Fibroblast of mammary gland (primary cell): ENCODE data around the gene CRYBA1.
A peak's percentile ranks its signal among the peaks of the same experiment; 100 is the strongest.

Experiments used
- DNase-seq: peaks from one replicate; pipeline ENCODE4 v3.0.0-alpha.2; 2010; ENCODE audit warnings: low read depth
- H3K4me3 ChIP-seq: 2 replicates; pipeline ENCODE4 v1.5.1; 2011; ENCODE audit warnings: low read depth, mild to moderate bottlenecking, low read length, moderate library complexity; ENCODE audit not compliant: control insufficient read depth
- TF ChIP-seq, protein P1 (sequence below): conservative IDR thresholded peaks from 2 replicates; pipeline ENCODE4 v1.5.1; 2011; ENCODE audit warnings: low read depth, low read length, inconsistent platforms; ENCODE audit not compliant: control insufficient read depth, insufficient read depth

The CRYBA1 gene

DNA sequence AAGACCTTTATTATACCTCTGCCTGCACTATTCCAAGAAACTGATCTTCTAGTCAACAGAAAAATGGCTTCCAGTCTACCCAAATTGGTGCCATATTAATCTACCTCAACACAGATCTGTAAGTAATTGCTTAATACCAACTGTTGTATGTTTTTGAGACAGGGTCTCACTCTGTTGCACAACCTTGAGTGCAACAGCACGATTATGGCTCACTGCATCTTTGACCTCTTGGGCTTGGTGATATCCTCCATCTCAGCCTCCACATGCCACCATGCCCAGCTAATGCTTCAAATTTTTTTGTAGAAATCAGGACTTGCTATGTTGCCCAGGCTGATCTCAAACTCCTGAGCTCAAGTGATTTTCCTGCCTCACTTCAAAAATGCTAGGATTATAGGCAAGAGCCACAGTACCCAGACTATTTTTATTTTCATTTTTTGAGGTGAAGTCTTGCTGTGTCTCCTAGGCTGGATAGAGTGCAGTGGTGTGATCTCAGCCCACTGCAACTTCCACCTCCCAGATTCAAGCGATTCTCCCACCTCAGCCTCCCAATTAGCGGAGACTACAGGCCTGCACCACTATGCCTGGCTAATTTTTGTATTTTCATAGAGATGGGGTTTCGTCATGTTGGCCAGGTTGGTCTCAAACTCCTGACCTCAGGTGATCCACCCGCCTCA is 32.9 kb downstream of the CRYBA1 start:
- no peak for DNase-seq
- no peak overlapping the region for H3K4me3 ChIP-seq
- TF ChIP-seq, protein P1, sequence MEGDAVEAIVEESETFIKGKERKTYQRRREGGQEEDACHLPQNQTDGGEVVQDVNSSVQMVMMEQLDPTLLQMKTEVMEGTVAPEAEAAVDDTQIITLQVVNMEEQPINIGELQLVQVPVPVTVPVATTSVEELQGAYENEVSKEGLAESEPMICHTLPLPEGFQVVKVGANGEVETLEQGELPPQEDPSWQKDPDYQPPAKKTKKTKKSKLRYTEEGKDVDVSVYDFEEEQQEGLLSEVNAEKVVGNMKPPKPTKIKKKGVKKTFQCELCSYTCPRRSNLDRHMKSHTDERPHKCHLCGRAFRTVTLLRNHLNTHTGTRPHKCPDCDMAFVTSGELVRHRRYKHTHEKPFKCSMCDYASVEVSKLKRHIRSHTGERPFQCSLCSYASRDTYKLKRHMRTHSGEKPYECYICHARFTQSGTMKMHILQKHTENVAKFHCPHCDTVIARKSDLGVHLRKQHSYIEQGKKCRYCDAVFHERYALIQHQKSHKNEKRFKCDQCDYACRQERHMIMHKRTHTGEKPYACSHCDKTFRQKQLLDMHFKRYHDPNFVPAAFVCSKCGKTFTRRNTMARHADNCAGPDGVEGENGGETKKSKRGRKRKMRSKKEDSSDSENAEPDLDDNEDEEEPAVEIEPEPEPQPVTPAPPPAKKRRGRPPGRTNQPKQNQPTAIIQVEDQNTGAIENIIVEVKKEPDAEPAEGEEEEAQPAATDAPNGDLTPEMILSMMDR, result no peak

DNA sequence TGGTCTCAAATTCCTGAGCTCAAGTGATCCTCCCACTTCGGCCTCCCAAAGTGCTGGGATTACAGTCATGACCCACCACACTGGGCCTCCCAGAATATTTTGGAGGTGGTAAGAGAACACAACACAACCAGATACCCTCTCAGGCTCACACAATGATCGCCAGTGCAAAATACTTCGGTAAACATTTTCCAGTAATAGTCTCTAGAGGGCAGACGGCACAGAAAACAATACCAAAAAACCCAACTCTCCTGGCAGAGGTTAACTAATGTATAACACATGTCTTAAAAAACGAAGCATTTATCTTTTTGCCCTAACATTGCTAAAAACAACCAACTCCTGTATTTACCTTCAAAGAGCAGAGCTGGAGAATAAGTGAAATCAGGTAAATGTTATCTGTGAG is 36.8 kb downstream of the CRYBA1 start:
- DNase-seq, result peak; percentile 40
- no peak overlapping the region for H3K4me3 ChIP-seq
- TF ChIP-seq, protein P1, result peak; percentile 33

DNA sequence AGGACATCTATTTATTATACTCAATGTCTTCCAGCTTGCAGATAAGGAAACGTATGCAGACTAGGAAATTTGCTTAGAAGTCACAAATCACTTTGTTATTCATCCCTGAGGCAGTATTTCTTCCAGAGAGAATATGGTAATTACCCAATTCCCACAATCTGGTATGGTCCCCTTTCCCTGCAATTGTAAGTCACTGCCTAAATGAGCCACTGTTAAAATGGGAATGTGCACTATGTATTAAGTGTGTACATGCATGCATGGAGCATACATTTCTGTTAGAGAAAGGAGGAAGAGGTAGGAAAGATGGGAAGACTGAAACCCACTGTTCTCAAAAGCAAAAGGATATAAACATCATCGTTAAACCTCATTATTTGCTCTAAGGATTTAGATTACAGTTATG is 37.3 kb downstream of the CRYBA1 start:
- no peak for DNase-seq
- TF ChIP-seq, protein P1, result no peak
- H3K4me3 ChIP-seq, result no peak overlapping the region

DNA sequence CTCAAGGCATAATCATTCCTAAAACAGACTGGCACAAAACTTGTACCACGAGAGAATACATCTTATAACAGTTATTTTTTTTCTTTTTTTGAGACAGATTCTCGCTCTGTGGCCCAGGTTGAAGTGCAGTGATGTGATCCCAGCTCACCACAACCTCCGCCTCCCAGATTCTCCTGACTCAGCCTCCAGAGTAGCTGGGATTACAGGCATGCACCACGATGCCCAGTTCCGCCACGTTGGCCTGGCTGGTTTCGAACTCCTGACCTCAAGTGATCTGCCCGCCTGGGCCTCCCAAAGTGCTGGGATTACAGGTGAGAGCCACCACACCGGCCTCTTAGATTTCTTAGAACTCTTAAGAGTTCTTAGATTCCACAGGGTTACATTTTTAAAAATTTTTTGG is 43.2 kb downstream of the CRYBA1 start:
- DNase-seq, result no peak
- H3K4me3 ChIP-seq, result no peak overlapping the region
- TF ChIP-seq, protein P1, result no peak

DNA sequence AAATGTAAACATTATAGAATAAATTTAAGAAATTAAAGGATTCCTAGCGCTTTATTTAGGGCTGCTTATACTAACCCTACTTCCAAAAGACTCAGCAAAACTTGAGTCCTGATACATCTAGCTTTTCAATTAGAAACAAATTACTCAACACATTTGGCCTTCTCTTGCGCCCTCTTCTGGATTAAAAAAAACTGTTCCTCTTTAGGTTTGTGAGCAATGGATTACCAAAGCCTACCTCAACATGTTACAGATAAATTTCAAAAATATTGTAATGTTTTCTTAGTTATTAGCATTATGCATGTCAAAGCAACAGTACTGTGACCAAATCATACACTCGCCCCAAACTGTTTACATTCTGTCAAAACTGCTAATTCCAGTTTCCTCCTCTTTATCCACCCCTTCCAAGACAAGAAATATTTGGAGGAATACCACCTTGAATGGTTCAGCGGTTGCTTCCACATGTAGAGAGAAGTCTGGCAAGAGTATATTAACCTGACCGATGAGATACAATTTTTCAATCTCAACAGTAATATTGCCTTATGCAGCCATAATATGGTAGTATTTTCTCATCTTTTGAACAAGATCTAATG is 44.6 kb downstream of the CRYBA1 start:
- DNase-seq, result peak; percentile 82
- TF ChIP-seq, protein P1, result peak; percentile 72
- peak overlapping the region; percentile 86 for H3K4me3 ChIP-seq

DNA sequence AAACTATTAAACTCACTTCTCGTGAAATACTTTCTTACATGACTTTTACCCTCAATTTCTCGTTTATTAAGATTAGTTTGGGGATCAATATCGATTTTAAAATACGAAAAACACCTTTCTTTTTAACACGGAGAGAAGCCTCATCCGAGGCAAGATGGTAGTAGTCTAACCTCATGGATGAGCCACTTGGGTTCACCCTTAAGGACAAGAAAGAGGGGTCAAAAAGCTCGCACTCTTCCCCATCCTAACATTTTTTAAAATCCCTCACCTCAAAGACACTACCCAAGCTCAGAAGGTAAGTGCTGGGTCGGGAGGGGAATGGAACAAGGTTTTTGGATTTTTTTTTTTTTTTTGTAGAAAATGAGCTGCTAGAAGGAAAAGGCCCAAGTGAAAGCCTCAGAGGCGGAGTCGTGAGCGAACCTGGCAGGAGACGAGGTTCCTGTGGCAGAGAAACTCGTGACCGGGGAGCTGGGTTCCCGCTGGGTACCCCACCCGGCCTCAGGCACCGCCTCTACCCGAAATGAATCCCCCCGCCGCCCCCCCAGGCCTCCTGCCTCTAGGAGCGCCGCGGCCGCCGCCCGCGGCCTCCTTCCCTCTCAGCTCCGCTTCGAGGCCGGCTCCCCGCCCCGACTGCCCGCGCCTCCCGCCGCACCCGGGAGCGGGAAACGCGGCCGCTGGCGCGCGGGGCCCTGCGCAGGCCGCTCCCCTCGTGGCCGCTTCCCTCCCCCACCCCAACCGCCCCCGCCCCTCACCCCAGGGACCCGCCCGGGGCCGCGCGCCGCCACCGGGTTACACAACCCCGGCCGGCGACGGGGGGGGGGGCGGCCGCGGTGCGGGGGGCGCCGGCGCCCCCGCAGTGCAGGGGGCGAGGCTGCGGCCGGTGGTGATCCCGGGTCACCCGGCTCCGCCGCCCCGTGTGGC is 45.7 kb downstream of the CRYBA1 start:
- peak; percentile 40 for DNase-seq
- TF ChIP-seq, protein P1, result no peak
- peak overlapping the region; percentile 97 for H3K4me3 ChIP-seq
